HepG2 (cell line): ENCODE results near the gene PRIMA1. TPM values are rescaled to one million over a fixed set of nuclear protein-coding genes. Genes with fewer than 3 reads are reported as not detected.

Experiments used
- ATAC-seq: fragments of 200-7000 bp; cut with Tn5 transposase; 3 replicates; pipeline ENCODE4 v1.9.1; 2020; ENCODE audit warnings: mild to moderate bottlenecking, moderate library complexity
- BruUV-seq: library from RNA; stranded (reverse); fragments of 400-500 nt; replicated peaks from 2 replicates; lab custom pipeline; 2021; lab: Mats Ljungman, UMichigan
- CTCF ChIA-PET: fragments of 300-600 bp; formaldehyde crosslinking; extraction: SDS; loops from one replicate; lab custom pipeline; 2021; ENCODE audit warnings: low total read pairs, inconsistent platforms, low intra/inter-chr PET ratio; lab: Yijun Ruan, JAX
- POLR2A ChIA-PET: fragments of 350-600 bp; sonication (Branson Sonifier 250); formaldehyde crosslinking; loops from one replicate; lab custom pipeline; 2020; ENCODE audit warnings: antibody characterized with exemption, inconsistent platforms; lab: Yijun Ruan, JAX
- DNase-seq: peaks from one replicate; pipeline ENCODE4 v3.0.0-alpha.2; 2015; ENCODE audit warnings: low spot score
- FAIRE-seq: peaks from 3 replicates; lab custom pipeline; 2011; peaks lifted over from hg19 to GRCh38; lab: Jason Lieb, UNC
- H2AFZ ChIP-seq: one replicate; pipeline ENCODE4 v1.6.1; 2011; ENCODE audit warnings: low read length, inconsistent platforms
- H3K27ac ChIP-seq: fragments of 300-600 bp; 3 replicates; pipeline ENCODE4 v1.8.0; 2011; ENCODE audit warnings: mixed run types, mild to moderate bottlenecking, mixed read lengths, low read length, inconsistent platforms; ENCODE audit not compliant: insufficient read depth; ENCODE audit errors: extremely low read length
- H3K27me3 ChIP-seq, 2 experiments: fragments of 200-600 bp in 1 of 2; 2 replicates in 1 of 2; 3 replicates in 1 of 2; pipeline versions ENCODE4 v1.6.0 to v1.8.0; 2011; ENCODE audit warnings: low read length in 2 of 2, mild to moderate bottlenecking in 2 of 2, moderate library complexity in 2 of 2, inconsistent platforms in 1 of 2; ENCODE audit not compliant: insufficient read depth in 2 of 2, control insufficient read depth in 1 of 2
- H3K36me3 ChIP-seq, 2 experiments: fragments of 200-600 bp in 1 of 2; replicated peaks in 1 of 2; 2 replicates in 1 of 2; 3 replicates in 1 of 2; pipeline versions ENCODE4 v1.5.1 to v1.8.0; 2011; ENCODE audit warnings: low read length in 2 of 2, inconsistent platforms in 1 of 2; ENCODE audit not compliant: insufficient read depth in 2 of 2, control insufficient read depth in 1 of 2
- H3K4me1 ChIP-seq: 2 replicates; pipeline ENCODE4 v1.5.1; 2012; ENCODE audit warnings: low read length, inconsistent platforms; ENCODE audit not compliant: insufficient read depth
- H3K4me2 ChIP-seq: 2 replicates; pipeline ENCODE4 v1.6.0; 2011; ENCODE audit warnings: low read depth, low read length, inconsistent platforms
- H3K4me3 ChIP-seq, 3 experiments: fragments of 200-600 bp in 1 of 3; sonication (generic), shearing (Covaris generic) in 1 of 3; replicated peaks in 1 of 3; 2 replicates each; pipeline ENCODE4 v1.5.1; 2011 to 2016; ENCODE audit warnings: low read length in 3 of 3, inconsistent platforms in 2 of 3, low read depth in 2 of 3, mild to moderate bottlenecking in 2 of 3, control low read depth in 1 of 3, mixed read lengths in 1 of 3; ENCODE audit not compliant: insufficient read depth in 1 of 3
- H3K79me2 ChIP-seq: one replicate; pipeline ENCODE4 v1.6.1; 2011; ENCODE audit warnings: low read length, inconsistent platforms; ENCODE audit not compliant: insufficient read depth
- H3K9ac ChIP-seq: 2 replicates; pipeline ENCODE4 v1.6.0; 2011; ENCODE audit warnings: mild to moderate bottlenecking, low read depth, low read length, inconsistent platforms; ENCODE audit not compliant: insufficient read depth
- H3K9me3 ChIP-seq: 2 replicates; pipeline ENCODE4 v1.5.1; 2012; ENCODE audit warnings: mild to moderate bottlenecking, low read length
- H4K20me1 ChIP-seq: 2 replicates; pipeline ENCODE4 v1.6.0; 2011; ENCODE audit warnings: inconsistent platforms, mild to moderate bottlenecking, low read length, moderate library complexity; ENCODE audit not compliant: insufficient read depth
- BCL6 ChIP-seq: IDR thresholded peaks from 2 replicates; pipeline ENCODE4 v1.6.1; 2016; ENCODE audit warnings: missing genetic modification reagents, missing compliant biosample characterization
- MATR3 ChIP-seq: sonication (generic); formaldehyde crosslinking; IDR thresholded peaks from 2 replicates; pipeline ENCODE4 v1.4.0; 2020; ENCODE audit warnings: missing genetic modification reagents
- SNAPC5 ChIP-seq: sonication (generic); formaldehyde crosslinking; IDR thresholded peaks from 2 replicates; pipeline ENCODE4 v1.8.1; 2023; ENCODE audit warnings: mild to moderate bottlenecking, missing genetic modification reagents, borderline replicate concordance
- ZNF335 ChIP-seq: sonication (generic); formaldehyde crosslinking; IDR thresholded peaks from 2 replicates; pipeline ENCODE4 v1.4.0; 2020; ENCODE audit warnings: missing genetic modification reagents
- ZNF354B ChIP-seq: sonication (generic); formaldehyde crosslinking; IDR thresholded peaks from 2 replicates; pipeline ENCODE4 v1.8.0; 2022; ENCODE audit warnings: mild to moderate bottlenecking, missing genetic modification reagents
- ZNF484 ChIP-seq: sonication (generic); formaldehyde crosslinking; IDR thresholded peaks from 2 replicates; pipeline ENCODE4 v1.5.1; 2020; ENCODE audit warnings: mild to moderate bottlenecking, low read depth, missing genetic modification reagents, borderline replicate concordance
- ZNF687 ChIP-seq: sonication (generic); formaldehyde crosslinking; IDR thresholded peaks from 2 replicates; pipeline ENCODE4 v1.5.1; 2020; ENCODE audit warnings: mild to moderate bottlenecking, missing genetic modification reagents, moderate library complexity
- ZNF782 ChIP-seq: sonication (generic); formaldehyde crosslinking; IDR thresholded peaks from 2 replicates; pipeline ENCODE4 v1.4.0; 2020; ENCODE audit warnings: missing genetic modification reagents, mild to moderate bottlenecking, borderline replicate concordance
- ZSCAN29 ChIP-seq: sonication (generic); formaldehyde crosslinking; conservative IDR thresholded peaks from 2 replicates; pipeline ENCODE4 v1.4.0; 2020; ENCODE audit warnings: mild to moderate bottlenecking, missing genetic modification reagents
- WGBS: methylation state at CpG from one replicate; pipeline ENCODE4 v1.1.6; 2017; ENCODE audit warnings: low lambda C conversion rate; 5-methylcytosine and 5-hydroxymethylcytosine counted together
- in situ Hi-C: cut with HindIII; loops from 2 replicates; pipeline ENCODE4 v1.10.0; 2017; ENCODE audit warnings: low pct_unique_long_range_greater_than_20kb; ENCODE audit not compliant: extremely low pct_ligation_motif_present
- intact Hi-C: fragments of 100-400 bp; cut with micrococcal nuclease; formaldehyde crosslinking; loops from one replicate; pipeline ENCODE4 v1.10.0; 2022; ENCODE audit not compliant: unreplicated experiment
- polyA plus RNA-seq, 8 experiments: library from polyadenylated mRNA; depleted of rRNA in 3 of 8; stranded (reverse) in 7 of 8; unstranded in 1 of 8; fragments of >200 nt; fragmentation: Illumina TruSeq in 4 of 8; extraction: Trizol in 4 of 8; gene quantifications; 2 replicates each; pipeline versions ENCODE4 v1.2.1 to v1.2.3, GENCODE V29; 2011 to 2016; ENCODE audit warnings: low read depth in 4 of 8, missing spikeins in 1 of 8, mixed read lengths in 1 of 8; ENCODE audit not compliant: insufficient read depth in 1 of 8
- total RNA-seq, 5 experiments: library from RNA; depleted of rRNA; stranded (reverse); fragments of >200 nt; fragmentation: Illumina TruSeq; extraction: Trizol; gene quantifications; 2 replicates each; pipeline ENCODE4 v1.2.3, GENCODE V29; 2016; ENCODE audit warnings: low read depth in 1 of 5
- TF ChIP-seq, protein P1 (sequence below): IDR thresholded peaks from 2 replicates; pipeline ENCODE4 v1.4.0; 2020; ENCODE audit warnings: mild to moderate bottlenecking, missing genetic modification reagents

Gene PRIMA1
- total and polyA plus RNA-seq, 2 of the 13 experiments (the other 11 are each of a cell fraction or from before 2014, with no cell fraction given) = 2.4 to 3.2 TPM

DNA sequence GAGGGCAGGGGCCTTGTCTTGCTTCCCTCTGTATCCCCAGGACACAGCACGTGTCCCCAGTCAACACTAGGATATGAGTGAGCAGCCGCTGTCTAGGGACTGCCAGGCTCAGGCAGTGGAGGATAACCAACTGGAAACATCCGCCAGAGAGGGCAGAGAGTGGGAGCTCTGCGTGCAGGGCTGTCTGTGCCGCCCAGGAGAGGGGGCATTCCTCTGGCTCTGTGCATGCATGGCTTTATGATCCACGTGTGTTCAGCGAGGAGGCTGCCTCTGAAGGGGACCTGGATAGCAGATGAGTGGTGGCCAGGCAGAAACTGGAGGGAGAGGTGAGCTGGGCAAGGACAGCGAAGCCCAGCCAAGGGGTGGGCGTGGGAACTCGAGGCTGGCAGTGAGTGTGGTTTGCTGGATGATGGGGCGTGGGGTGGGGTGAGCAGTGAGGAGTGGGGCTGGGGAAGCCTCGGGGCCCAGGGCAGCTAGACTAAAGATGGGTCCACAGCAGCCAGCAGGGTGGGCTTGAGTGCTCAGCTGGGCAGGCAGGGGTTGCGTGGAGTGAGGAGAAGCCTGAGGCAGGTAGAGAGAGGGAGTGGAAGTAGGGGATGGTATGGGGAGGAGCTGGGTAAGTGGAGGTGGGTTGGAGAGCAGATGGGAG lies 72.9 kb downstream of the PRIMA1 start:
- H4K20me1 ChIP-seq = no peaks in the 10 kb centered on the region
- CTCF ChIA-PET = no interaction called here
- TF ChIP-seq ZNF687 = 0 out of 2 replicates have a peak, but pooled peaks have one; percentile 15
- TF ChIP-seq ZNF354B (CRISPR knock-in tag) = no peak
- in situ Hi-C loops = no loop called here
- H3K9ac ChIP-seq = no peak overlapping the region
- DNase-seq = no peak
- H3K4me2 ChIP-seq = no peak overlapping the region
- no peaks in the 10 kb centered on the region for H3K79me2 ChIP-seq
- 29% methylated on average over 8 of the region's 13 CpGs for WGBS
- H3K9me3 ChIP-seq = no peaks in the 10 kb centered on the region
- H3K27me3 ChIP-seq = peaks cover 0 to 15% of the 10 kb centered on the region in 2 experiments; a peak in 2 of 5 replicates
- intact Hi-C loops = no loop called here
- FAIRE-seq = no peak
- BruUV-seq = no TSS peak
- H3K4me3 ChIP-seq = no peak overlapping the region
- no peaks in the 10 kb centered on the region for H3K36me3 ChIP-seq
- H2AFZ ChIP-seq = no peak overlapping the region
- no peaks in the 10 kb centered on the region for H3K4me1 ChIP-seq
- peak; percentile 23; the same call in 2 of the 3 replicates for ATAC-seq
- POLR2A ChIA-PET = no interaction called here
- H3K27ac ChIP-seq = no peak overlapping the region

DNA sequence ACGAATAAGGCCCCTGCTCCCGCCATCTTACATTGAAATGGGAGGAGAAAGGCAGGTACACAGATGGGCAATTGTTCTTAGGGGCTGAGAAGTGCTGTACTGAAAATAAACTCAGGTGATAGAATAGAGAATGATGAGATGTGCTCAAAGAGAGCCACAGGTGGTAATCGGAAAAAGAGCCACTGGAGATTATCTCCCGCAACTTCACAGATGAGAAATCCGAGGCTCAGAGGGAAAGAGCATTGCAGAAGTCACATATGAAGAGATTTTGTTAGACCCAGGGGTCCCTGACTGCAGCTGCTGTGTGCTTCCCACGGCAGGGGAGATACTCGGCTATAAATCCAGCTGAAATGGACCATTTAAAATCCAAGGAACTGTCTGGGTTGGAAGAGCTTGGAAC lies 73.7 kb downstream of the PRIMA1 start:
- POLR2A ChIA-PET = no interaction called here
- Histone ChIP-seq H2AFZ (no peak overlapping the region), H3K4me1 (peaks cover 4% of the 10 kb centered on the region), H3K36me3 (no peaks in the 10 kb centered on the region), H4K20me1 (no peaks in the 10 kb centered on the region)
- DNase-seq (no peak), ATAC-seq (no peak)
- TF ChIP-seq, protein P1, sequence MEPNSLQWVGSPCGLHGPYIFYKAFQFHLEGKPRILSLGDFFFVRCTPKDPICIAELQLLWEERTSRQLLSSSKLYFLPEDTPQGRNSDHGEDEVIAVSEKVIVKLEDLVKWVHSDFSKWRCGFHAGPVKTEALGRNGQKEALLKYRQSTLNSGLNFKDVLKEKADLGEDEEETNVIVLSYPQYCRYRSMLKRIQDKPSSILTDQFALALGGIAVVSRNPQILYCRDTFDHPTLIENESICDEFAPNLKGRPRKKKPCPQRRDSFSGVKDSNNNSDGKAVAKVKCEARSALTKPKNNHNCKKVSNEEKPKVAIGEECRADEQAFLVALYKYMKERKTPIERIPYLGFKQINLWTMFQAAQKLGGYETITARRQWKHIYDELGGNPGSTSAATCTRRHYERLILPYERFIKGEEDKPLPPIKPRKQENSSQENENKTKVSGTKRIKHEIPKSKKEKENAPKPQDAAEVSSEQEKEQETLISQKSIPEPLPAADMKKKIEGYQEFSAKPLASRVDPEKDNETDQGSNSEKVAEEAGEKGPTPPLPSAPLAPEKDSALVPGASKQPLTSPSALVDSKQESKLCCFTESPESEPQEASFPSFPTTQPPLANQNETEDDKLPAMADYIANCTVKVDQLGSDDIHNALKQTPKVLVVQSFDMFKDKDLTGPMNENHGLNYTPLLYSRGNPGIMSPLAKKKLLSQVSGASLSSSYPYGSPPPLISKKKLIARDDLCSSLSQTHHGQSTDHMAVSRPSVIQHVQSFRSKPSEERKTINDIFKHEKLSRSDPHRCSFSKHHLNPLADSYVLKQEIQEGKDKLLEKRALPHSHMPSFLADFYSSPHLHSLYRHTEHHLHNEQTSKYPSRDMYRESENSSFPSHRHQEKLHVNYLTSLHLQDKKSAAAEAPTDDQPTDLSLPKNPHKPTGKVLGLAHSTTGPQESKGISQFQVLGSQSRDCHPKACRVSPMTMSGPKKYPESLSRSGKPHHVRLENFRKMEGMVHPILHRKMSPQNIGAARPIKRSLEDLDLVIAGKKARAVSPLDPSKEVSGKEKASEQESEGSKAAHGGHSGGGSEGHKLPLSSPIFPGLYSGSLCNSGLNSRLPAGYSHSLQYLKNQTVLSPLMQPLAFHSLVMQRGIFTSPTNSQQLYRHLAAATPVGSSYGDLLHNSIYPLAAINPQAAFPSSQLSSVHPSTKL (CRISPR knock-in tag) = no peak
- TF ChIP-seq ZNF335 = no peak
- TF ChIP-seq BCL6 = no peak
- no peak for TF ChIP-seq ZSCAN29
- no peak for TF ChIP-seq SNAPC5
- TF ChIP-seq ZNF484 = no peak
- TF ChIP-seq MATR3 = no peak
- TF ChIP-seq ZNF782 (CRISPR knock-in tag) = no peak
- TF ChIP-seq, all 625 proteins: peak for 0
- CTCF ChIA-PET = no interaction called here
- in situ Hi-C loops (no loop called here), intact Hi-C loops (no loop called here)
- Histone ChIP-seq H3K79me2 (no peaks in the 10 kb centered on the region), H3K9ac (no peak overlapping the region), H3K27ac (no peak overlapping the region), H3K4me2 (no peak overlapping the region), H3K9me3 (no peaks in the 10 kb centered on the region), H3K4me3 (no peak overlapping the region), H3K27me3 (peaks cover 0 to 15% of the 10 kb centered on the region in 2 experiments; a peak in 2 of 5 replicates)
- FAIRE-seq = no peak
- no TSS peak for BruUV-seq
- WGBS = 33% methylated on average over 7 of the region's 7 CpGs
